SW 1271 (cell line): ENCODE results near the gene SH3BP2.

ENCODE experiments used
- DNase-seq, 2 experiments: peaks; one replicate each; lab custom pipeline; 2025; lab: John Stamatoyannopoulos, UW

Gene SH3BP2

DNA sequence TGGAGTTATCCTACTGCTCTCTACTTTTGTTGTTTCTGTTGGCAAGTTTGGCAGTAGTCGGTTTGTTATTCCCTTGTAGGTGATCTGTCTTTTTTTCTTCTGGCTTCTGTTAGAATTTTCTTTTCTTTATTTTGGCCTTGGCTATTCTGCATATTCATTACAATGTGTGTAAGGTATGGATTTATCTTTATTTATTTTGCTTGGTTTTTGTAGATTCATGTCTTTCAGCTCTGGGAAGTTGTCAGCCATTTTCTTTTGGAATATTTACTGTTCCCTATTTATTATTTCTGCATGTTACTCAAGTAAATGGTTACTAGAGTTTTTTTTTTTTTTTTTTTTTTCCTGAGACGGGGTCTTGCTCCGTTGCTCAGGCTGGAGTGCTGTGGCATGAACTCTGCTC lies 63.4 kb downstream of the SH3BP2 start:
- no peak for DNase-seq

DNA sequence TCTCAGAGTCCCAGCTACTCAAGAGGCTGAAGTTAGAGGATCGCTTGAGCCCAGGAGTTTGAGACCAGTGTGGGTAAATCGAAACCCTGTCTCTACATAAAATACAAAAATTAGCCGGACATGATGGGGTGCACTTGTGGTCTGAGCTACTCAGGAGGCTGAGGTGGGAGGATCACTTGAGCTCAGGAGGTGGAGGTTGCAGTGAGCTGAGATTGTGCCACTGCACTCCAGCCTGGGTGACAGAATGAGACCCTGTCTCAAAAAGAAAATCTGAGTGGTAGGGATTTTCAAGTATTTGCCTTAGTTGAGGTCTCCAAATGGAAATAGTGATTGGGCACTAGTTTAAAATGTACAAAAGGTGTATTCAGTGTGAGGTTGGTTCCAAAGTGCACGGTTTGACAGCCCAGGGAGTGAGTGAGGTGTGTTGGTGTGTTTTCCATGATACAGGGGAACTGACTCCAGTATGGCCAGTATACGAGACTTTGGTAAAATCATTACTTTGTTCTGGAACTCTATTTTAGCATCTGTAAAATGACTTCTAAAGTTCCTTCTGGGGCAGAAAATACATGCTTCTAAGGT lies 64.6 kb downstream of the SH3BP2 start:
- no peak for DNase-seq

DNA sequence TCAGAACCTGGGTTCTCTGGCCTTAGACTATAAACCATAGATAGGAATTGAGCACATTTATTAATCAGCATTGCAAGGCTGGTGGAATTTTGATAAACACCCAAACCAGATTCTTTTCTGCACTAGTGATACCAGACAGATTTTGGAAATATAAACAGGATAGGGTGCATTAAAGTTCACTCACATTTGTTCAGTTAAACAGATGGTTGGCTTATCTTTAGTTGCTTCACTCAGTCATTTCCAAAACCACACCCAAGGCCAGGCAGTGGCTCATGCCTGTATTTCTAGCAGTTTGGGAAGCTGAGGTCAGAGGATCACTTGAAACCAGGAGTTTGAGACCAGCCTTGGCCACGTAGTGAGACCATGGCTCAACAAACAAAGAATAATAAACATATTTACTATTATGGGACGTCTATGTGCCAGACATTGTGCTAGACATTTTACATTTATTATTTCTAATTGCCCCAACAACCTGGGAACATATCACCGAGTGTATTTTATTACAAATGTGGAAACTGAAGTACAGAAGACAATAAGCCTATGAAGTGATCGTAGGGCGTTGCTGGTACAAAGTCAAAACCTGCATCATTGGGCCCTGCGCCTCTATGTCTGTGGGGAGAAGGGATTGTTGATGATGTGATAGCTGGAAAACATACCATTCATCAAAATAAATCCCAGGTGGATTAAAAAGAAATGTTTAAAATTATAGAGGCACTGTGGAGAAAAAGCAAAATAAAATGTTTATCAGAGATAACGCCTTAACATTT lies 65.7 kb downstream of the SH3BP2 start:
- DNase-seq: no peak

DNA sequence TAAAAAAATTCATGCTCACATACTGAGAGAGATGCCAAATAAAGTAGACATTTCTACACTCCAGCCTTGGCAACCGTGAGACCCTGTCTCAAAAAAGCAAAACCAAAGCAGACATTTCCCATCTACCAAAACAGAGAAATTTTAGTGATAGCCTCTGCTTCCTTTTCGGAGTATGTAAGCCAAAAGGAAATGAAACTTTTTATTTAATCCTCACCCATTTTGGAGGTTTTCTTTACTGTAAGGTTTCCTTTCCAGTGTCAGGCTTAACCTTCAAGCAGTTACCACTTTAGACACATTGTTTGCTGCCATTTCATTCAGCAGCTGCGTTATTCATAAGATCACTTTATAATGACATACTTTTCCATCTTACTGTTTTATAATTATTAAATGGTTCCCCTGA lies 66.6 kb downstream of the SH3BP2 start:
- no peak for DNase-seq

DNA sequence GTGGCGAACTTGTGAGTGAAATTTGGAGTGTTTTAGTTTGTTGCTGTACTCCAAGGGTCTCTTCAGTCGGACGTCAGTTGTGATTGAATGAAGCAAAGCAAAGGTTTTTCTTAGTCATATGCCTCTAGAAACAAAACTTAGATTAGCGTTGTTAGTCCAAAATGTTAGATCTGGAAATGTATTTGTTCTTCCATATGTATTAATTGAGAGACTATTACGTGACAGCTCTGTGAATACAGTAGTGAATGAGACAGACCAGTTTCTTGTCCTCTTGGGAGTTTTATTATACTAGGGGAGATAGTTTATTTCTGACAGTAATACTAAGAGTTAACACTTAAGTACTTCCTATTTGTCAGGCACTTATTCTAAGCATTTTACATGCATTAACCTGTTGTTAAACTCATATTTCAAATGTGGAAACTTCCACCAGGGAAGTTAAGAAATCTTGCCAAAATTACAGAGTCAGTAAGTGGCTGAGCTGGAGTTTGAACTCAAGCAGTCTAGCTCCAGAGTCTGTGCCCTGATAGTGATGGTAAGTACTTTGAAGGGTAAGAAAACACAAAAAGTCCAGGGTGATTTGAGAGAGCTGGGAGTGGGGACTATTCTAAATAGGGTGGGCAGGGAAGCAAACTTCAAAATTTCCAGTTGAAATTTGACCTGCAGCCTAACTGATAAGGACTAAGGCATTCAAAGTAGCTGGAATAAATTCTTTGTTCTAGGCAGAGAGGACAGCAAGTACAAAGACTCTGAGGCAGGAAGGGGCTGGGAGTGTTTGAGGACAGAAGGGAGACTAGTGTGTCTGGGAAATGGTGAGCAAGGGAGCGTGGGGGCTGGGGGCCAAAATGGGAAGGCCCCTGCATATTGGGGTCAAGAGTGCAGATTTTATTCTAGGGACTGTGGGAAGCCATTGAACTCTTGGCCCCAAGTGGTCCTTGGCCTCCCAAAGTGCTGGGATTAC lies 67.8 kb downstream of the SH3BP2 start:
- DNase-seq: peak in 1 of 2 experiments; percentile 26

DNA sequence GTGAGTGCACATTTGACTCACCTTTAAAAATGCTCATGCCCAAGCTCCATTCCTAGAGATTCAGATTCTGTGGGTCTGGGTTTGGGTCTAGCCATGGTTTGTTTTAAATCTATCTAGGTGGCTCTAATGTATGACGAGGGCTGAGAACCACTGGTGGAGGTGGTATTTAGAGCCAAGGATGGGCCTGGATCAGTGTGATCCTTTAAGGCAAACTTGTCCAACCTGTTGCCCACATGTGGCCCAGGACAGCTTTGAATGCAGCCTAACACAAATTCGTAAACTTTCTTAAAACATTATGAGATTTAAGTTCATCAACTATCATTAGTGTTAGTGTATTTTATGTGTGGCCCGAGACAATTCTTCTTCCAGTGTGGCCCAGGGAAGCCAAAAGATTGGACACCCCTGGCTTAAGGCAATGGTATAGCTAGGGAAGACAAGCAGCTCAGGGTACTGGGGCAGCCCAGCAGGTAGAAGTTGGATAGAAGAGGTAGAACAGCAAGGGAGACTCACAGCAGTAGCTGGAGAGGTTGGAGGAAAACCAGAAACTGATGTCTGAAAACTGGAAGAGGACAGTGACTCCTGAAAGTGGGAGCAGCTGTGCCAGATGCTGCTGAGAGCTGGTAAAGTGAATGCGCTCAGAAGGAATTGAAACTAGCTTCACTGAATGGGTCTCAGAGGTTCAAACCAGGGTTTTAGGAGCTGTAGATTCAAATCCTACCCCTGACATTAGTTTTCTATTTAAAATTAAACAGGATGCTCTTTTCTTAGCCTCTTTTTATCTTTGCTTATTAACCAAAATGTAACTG lies 68.9 kb downstream of the SH3BP2 start:
- DNase-seq: no peak

DNA sequence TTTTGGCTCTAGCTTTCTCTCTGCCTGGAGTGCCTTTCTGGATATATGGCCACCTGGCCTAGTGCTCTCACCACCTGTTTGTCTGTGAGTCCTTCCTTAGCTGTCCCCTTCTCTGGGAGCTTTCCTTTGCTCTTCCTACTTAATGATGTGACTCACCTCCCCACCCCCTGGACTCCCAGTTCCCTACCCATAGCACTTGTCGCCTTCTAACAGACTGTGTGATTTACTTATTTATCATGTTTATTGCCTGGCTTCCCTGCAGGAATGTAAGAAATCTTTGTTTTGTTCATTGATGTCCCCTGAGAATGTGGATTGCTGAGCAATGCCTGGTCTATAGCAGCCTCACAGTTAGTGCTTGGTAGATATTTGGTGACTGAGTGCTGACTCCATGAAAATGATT lies 69.6 kb downstream of the SH3BP2 start:
- peak in 1 of 2 experiments; percentile 21 for DNase-seq

DNA sequence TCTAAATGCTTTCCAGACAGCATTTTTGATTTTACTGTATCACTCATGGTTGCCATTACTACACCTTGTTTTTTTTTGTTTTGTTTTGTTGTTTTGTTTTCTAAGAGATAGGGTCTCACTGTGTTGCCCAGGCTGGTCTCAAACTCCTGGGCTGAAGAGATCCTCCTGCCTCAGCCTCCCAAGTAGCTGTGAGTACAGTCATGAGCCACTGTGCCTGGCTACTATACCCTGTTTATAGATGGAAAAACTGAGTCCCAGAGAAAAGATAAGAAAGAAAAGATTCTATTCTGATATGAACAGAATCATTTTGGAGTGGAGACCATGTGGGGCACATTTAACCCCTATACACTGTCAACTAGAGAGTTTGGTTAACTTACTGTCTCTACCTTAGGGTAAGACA lies 70.8 kb downstream of the SH3BP2 start:
- DNase-seq: no peak

DNA sequence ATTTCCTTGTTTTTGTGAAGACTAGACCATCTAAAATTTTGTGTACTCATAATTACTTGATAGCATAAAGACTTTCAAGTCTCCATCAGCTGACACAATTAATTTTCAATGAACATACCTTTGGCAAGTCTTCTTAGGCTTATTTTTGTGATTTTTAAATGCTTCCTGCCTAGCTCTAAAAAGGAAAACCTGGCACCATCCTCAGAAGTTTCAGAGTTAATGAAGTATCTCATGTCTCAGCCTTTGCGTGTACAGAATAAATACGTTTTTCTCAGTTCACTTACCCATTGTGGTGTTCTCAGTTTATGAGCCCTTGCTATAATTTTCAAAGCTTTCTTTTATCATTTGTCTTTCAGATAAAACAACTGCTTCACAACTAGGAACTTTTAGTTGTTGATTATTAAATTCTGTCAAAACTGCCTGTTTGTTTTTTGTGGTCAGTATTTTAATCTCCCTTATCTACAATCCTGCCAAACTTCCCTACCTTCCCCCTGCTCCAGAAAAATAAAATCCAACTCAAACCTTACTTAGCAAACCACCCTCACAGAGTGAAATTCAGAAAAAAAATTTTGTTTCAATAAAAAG lies 72.4 kb downstream of the SH3BP2 start:
- no peak for DNase-seq

DNA sequence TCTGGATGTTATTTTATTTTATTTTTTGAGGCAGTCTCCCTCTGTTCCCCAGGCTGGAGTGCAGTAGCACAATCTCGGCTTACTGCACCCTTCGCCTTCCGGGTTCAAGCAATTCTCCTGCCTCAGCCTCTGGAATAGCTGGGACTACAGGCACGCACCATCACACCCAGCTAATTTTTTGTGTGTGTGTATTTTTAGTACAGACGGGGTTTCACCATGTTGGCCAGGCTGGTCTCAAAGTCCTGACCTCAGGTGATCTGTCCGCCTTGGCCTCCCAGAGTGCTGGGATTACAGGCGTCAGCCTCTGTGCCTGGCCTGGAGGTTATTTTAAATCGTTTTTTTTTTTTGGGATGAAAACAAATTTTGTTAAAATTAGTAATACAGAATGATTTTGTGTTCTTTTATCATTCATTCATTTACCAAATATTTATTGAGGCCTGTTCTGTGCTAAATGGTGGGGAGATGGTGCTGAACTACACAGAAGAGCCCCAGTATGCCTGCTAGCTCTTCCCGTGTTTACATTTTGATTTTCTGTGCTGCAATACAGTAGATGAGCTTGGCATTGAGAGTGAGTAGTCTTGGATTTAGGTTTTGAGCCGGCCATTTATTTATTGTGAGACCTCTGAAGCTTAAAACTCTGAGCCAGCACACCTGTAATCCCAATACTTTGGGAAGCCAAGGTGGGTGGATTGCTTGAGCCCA lies 73.4 kb downstream of the SH3BP2 start:
- DNase-seq: no peak

DNA sequence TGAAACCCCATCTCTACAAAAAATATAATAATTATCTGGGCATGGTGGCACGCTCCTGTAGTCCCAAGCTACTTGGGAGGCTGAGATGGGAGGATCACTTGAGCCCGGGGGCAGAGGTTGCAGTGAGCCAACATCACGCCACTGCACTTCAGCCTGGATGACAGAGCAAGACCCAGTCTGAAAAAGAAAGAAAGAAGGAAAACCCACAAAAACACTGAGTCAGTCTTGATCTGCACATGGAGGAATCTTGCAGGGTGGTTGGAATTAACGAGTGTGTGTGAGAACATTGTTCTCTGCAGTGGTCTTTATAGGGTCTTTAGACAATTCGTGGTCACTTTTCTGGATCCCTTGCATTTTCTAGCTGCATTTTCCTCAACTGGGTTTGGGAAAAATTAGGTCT lies 74.0 kb downstream of the SH3BP2 start:
- DNase-seq: no peak

DNA sequence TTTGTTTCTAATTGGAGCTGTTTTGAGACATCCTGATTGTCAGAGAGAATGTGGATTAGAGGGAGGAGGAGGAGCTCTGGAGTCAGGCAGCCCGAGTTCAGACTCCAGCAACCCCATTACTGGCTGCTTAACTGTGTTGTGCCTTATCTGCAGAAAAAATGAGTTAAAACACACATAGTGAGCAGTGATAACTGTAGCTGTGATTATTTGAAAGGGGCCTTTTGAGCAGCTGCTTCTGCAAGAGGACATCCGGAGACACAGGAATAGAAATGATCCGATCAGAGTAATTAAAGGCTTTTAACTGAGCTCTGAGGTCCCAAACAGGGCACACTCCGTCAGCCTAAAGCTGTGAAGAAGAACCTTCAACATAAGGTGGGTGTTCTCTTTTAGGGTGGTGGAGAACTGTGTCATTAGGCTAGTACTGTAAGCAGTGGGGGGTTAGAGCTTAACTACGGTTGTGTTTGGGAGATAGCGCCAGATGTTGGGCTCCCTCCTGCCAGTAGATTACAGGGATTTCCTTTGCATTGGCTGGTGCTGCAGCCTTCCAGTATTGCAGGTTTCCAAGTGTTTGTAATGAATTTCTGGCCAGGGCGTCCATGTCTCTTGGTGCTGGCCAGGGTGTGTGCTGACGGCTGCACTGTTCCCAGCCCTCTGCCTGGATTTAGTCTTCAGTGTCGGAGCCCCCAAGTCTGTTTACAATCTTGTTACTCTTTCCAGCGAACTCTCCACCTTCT lies 75.0 kb downstream of the SH3BP2 start:
- DNase-seq: no peak

DNA sequence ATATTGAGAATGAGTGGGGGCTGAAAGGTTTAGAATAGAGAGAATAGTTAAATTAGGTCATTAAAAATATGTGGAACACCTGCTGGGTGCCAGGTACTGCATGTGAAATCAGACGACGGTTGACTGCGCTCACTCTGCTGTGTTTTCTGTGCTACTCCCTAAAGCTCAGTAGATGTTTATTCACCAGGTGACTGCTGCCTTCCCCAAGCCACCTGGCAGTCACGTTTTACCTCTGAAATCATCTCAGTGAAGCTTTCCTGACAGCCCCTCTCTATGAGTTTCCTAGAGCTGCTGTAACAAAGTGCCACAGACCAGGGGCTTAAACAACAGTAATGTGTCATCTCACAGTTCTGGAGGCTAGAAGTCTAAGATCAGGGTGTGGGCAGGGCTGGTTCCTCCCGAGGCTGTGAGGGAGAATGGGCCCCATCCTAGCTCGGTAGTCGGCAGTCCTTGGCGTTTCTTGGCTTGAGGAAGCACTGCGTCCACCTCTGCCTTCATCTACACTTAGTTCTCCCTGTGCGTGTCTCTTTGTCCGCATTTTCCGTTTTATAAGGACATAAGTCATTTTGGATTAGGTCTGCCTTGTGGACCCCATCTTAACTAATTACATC lies 76.1 kb downstream of the SH3BP2 start:
- no peak for DNase-seq

DNA sequence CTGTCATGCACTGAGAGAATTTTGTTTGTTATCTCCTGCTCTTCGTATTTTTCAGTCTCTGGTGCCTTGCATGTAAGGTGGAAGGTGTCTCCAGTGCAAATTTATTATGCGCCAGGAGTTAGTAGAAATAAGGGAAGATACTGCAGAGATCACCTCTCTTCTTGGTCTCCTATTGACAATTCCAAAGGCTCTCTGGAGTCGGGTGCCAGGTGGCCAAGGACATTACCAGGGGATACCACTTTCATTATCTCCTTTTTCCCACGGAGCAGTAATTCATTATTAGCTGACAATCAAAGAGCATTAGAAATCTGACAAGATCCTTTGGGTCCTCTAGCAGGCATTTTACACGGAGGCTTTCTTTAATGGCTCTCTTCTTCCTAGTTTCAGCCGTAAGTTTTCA lies 76.8 kb downstream of the SH3BP2 start:
- DNase-seq: no peak

DNA sequence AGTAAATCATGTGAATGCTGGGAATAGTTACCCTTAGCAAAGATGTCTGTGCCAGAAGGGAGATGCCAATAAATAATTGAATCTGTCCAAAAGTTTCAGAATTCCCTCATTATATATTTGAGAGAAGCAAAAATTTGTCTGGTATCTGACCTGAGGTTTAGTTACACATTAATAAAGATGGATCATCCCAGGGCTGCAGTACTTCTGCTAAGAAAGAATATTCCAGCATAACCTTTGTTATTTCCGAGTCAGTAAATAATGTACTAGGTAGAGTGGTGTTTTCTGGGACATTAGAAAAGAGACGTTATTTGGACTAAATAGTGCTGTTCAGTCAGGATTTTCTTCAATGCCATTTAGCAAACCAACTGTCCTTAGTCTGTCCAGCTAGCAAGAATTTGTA lies 77.2 kb downstream of the SH3BP2 start:
- DNase-seq: no peak

DNA sequence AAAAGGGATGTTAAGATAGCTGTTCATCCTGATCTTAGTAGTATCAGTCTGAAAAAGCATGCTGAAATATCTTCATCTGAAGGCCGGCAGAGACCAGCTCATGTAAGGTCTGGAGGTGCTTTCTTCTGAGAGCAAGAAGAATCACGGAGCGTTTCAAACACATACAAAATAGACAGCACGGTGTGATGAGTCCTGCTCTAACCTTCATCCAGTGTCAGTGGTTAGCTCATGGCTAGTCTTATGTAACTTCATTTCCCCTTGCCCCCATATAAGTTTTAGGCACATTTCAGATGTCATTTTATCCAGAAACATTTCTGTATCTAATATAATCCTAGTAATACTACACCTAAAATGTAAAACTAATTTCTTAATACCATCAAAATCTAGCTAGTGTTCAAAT lies 78.6 kb downstream of the SH3BP2 start:
- DNase-seq: no peak

DNA sequence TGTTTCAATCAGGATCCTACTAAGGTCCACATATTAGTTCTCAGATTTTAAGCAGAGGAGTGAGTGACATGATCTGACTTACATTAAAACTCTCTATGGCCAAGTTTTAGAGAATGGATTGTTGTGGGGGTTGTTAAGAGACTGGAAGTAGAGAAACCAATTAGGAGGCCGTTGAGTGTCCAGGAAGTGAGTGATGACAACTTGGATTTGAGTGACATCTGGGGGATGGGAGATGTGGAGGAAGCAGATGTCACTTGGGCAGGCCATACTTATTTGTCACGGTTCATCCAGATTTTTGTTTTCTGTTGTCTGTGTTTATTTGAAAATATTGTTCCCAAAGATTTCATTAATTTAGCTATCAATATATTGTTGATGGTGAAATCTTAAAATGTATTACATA lies 79.0 kb downstream of the SH3BP2 start:
- no peak for DNase-seq

DNA sequence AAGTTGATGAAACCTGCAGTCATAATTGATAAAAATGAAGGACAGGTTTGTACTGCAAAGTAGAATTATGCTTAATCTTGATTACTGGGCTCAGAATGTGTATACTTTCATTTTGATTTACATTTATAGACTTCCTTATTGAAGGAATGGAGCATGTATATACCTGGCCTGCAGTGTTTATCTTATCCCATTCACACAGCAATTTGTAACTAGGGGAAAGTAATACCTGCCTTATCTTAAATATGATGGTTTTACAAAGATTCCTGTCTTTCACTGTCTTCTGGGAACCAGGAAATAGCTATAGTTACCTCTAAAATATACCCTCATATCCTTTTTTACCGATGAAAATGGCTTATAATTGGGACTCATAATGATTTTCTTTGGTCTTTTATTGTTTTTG lies 80.4 kb downstream of the SH3BP2 start:
- no peak for DNase-seq

DNA sequence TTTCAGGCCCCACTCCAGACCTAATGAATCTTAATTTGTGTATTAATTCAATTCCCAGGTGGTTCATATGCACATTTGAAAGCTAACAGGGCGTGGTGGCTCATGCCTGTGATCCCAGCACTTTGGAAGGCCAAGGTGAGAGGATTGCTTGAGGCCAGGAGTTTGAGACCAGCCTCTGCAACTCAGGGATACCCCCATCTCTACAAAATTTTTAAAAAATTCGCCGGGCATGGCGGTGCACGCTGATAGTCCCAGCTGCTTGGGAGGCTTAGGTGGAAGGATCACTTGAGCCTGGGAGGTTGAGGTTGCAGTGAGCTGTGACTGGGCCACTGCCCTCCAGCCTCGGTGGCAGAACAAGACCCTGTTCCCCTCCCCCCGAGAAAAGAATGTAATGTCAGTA lies 82.0 kb downstream of the SH3BP2 start:
- no peak for DNase-seq

DNA sequence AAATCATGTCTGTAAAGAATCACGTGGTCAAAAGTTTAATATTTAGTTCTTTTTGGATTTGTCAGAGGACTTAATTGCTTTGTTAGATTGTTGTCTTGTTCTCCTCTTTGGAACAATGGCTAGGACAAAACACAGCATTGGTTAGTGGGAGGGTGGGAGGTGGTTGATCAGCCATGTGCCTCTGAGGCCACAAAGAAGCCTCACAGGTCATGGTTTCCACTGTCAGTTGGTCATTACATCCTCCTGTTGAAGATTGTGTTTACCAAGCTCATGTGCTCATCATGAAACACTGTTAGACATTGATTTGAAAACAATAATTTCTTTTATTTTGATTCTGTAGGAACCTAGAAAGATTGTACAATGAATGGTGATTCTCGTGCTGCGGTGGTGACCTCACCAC lies 82.7 kb downstream of the SH3BP2 start:
- no peak for DNase-seq
